Smooth muscle cell of the brain vasculature (primary cell): ENCODE measurements around the gene CASKIN1.
"Not testable (repeated sequence)": the region's sequence is repeated elsewhere in the genome, so short reads cannot be mapped to it uniquely, and the experiment has no call there.

Source experiments
- DNase-seq: peaks from one replicate; pipeline ENCODE4 v3.0.0-alpha.2; 2012; ENCODE audit warnings: low read depth, low spot score

The CASKIN1 gene

GRCh38 chr16:2135071-2135470 lies 61.3 kb downstream of the CASKIN1 start:
- not testable (repeated sequence) for DNase-seq

- not testable (repeated sequence) for DNase-seq
Measured at GRCh38 chr16:2133797-2134196, 62.6 kb downstream of the CASKIN1 start.

GRCh38 chr16:2129890-2130447 lies 66.4 kb downstream of the CASKIN1 start:
- not testable (repeated sequence) for DNase-seq

- DNase-seq, result not testable (repeated sequence)
Measured at GRCh38 chr16:2129251-2129650, 67.2 kb downstream of the CASKIN1 start.

GRCh38 chr16:2127630-2128280 lies 68.7 kb downstream of the CASKIN1 start:
- DNase-seq, result not testable (repeated sequence)
